ENCODE measurements around the gene HBE1. TPM values are rescaled to one million over a fixed set of nuclear protein-coding genes. Genes with fewer than 3 reads are reported as not detected.
A peak's percentile ranks its signal among the peaks of the same experiment; 100 is the strongest.

HBE1 gene
- total and polyA plus RNA-seq, 9 of the 15 experiments (the other 6 are each of a cell fraction or from before 2014, with no cell fraction given): 612 to 10,250 (median 2,181) TPM

GRCh38 chr11:5234381-5234834 lies 35.3 kb downstream of the HBE1 start, which contains the start of gene HBD (continued):
- TF ChIP-seq ZBTB34 (CRISPR knock-in tag; IDR thresholded peaks at IDR 0.05) (no peak), PRPF4 (IDR thresholded peaks at IDR 0.05; ENCODE audit: insufficient read depth, low read depth, low read length, poor library complexity, severe bottlenecking) (no peak), MED1 (CRISPR knock-in tag; IDR thresholded peaks at IDR 0.05; ENCODE audit: borderline replicate concordance) (no peak), SP1 (CRISPR knock-in tag; IDR thresholded peaks at IDR 0.05) (no peak), ZC3H4 (CRISPR knock-in tag; IDR thresholded peaks at IDR 0.05; ENCODE audit: borderline replicate concordance) (no peak), CTBP1 (IDR thresholded peaks at IDR 0.05; ENCODE audit: borderline replicate concordance) (peak; percentile 45; the same call in 1 of the 2 replicates), KAT7 (CRISPR knock-in tag; IDR thresholded peaks at IDR 0.05; ENCODE audit: borderline replicate concordance) (no peak; the same call in 1 of the 2 replicates), ARID1B (IDR thresholded peaks at IDR 0.05) (peak; percentile 75), EGR1 (conservative IDR thresholded peaks at IDR 0.05) (no peak), GABPB1 (CRISPR knock-in tag; IDR thresholded peaks at IDR 0.05) (no peak), CREB5 (CRISPR knock-in tag; IDR thresholded peaks at IDR 0.05) (no peak), SMARCA4 (IDR thresholded peaks at IDR 0.05) (peak; percentile 69; the same call in 1 of the 2 replicates), THAP12 (CRISPR knock-in tag; IDR thresholded peaks at IDR 0.05) (no peak), ZNF431 (CRISPR knock-in tag; IDR thresholded peaks at IDR 0.05) (no peak)
- TF ChIP-seq, protein P1, sequence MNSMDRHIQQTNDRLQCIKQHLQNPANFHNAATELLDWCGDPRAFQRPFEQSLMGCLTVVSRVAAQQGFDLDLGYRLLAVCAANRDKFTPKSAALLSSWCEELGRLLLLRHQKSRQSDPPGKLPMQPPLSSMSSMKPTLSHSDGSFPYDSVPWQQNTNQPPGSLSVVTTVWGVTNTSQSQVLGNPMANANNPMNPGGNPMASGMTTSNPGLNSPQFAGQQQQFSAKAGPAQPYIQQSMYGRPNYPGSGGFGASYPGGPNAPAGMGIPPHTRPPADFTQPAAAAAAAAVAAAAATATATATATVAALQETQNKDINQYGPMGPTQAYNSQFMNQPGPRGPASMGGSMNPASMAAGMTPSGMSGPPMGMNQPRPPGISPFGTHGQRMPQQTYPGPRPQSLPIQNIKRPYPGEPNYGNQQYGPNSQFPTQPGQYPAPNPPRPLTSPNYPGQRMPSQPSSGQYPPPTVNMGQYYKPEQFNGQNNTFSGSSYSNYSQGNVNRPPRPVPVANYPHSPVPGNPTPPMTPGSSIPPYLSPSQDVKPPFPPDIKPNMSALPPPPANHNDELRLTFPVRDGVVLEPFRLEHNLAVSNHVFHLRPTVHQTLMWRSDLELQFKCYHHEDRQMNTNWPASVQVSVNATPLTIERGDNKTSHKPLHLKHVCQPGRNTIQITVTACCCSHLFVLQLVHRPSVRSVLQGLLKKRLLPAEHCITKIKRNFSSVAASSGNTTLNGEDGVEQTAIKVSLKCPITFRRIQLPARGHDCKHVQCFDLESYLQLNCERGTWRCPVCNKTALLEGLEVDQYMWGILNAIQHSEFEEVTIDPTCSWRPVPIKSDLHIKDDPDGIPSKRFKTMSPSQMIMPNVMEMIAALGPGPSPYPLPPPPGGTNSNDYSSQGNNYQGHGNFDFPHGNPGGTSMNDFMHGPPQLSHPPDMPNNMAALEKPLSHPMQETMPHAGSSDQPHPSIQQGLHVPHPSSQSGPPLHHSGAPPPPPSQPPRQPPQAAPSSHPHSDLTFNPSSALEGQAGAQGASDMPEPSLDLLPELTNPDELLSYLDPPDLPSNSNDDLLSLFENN (IDR thresholded peaks at IDR 0.05; ENCODE audit: low read depth in 2 of 2, low read length in 2 of 2): no peak
- TF ChIP-seq, protein P2, sequence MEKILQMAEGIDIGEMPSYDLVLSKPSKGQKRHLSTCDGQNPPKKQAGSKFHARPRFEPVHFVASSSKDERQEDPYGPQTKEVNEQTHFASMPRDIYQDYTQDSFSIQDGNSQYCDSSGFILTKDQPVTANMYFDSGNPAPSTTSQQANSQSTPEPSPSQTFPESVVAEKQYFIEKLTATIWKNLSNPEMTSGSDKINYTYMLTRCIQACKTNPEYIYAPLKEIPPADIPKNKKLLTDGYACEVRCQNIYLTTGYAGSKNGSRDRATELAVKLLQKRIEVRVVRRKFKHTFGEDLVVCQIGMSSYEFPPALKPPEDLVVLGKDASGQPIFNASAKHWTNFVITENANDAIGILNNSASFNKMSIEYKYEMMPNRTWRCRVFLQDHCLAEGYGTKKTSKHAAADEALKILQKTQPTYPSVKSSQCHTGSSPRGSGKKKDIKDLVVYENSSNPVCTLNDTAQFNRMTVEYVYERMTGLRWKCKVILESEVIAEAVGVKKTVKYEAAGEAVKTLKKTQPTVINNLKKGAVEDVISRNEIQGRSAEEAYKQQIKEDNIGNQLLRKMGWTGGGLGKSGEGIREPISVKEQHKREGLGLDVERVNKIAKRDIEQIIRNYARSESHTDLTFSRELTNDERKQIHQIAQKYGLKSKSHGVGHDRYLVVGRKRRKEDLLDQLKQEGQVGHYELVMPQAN (IDR thresholded peaks at IDR 0.05; ENCODE audit: borderline replicate concordance): no peak
- TF ChIP-seq, protein P3, sequence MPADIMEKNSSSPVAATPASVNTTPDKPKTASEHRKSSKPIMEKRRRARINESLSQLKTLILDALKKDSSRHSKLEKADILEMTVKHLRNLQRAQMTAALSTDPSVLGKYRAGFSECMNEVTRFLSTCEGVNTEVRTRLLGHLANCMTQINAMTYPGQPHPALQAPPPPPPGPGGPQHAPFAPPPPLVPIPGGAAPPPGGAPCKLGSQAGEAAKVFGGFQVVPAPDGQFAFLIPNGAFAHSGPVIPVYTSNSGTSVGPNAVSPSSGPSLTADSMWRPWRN (IDR thresholded peaks at IDR 0.05; ENCODE audit: low read depth): no peak

All from K562 (cell line).